Esophagus squamous epithelium (tissue), 4 donors: ENCODE data around the gene IL34.

ENCODE experiments used
- CTCF ChIP-seq, 6 experiments: fragments of 450-650 bp in 4 of 6; fragments of 200-600 bp in 2 of 6; sonication (generic) in 2 of 6; IDR thresholded peaks; one replicate each; pipeline ENCODE4 v1.5.1; 2016 to 2019; ENCODE audit warnings: antibody characterized with exemption in 6 of 6, mild to moderate bottlenecking in 4 of 6, moderate library complexity in 4 of 6
- POLR2A ChIP-seq, 4 donors: fragments of 450-650 bp; IDR thresholded peaks; one replicate each; pipeline ENCODE4 v1.6.1; 2017; ENCODE audit warnings: antibody characterized with exemption in 4 of 4, mild to moderate bottlenecking in 4 of 4, moderate library complexity in 3 of 4

GRCh38 chr16:70681382-70682238, 35.3 kb downstream of the IL34 start:
- no peak for TF ChIP-seq CTCF (IDR thresholded peaks at IDR 0.05)
- TF ChIP-seq POLR2A (IDR thresholded peaks at IDR 0.05): no peak
